Measurements from ENCODE around the gene PSRC1. TPM values are rescaled to one million over a fixed set of nuclear protein-coding genes. Genes with fewer than 3 reads are reported as not detected.

PSRC1 gene
- total RNA-seq, 1 experiment from 2014 or later, result 68.4 TPM

GRCh38 chr1:109312978-109313775 is 30.2 kb upstream of the PSRC1 start:
- no peaks in the 10 kb centered on the region for H3K9me3 Mint-ChIP-seq
- TF ChIP-seq ATF6 (CRISPR knock-in tag; IDR thresholded peaks at IDR 0.05) (no peak), ZBTB21 (CRISPR knock-in tag; IDR thresholded peaks at IDR 0.05; ENCODE audit: borderline replicate concordance) (no peak), ZMAT4 (CRISPR knock-in tag; IDR thresholded peaks at IDR 0.05) (no peak)
- DNase-seq (ENCODE audit: low spot score) (no peak), ATAC-seq (no peak)
- peaks cover 38% of the 10 kb centered on the region for H3K36me3 Mint-ChIP-seq
- H3K27ac Mint-ChIP-seq, result no peak overlapping the region
- no peaks in the 10 kb centered on the region for H3K27me3 Mint-ChIP-seq (ENCODE audit: low read depth)
- H3K4me3 Mint-ChIP-seq, result no peak overlapping the region
- no peaks in the 10 kb centered on the region for H3K4me1 Mint-ChIP-seq
- ChIA-PET POLR2A (interaction anchor here (0.8 kb wide), 1 partner anchor 209 kb away, joined by 3 read pairs; no protein-coding TSS in a partner anchor), CTCF (interaction anchor here (0.6 to 0.9 kb wide), 2 partner anchors 86 to 219 kb away, joined by 3 to 4 read pairs; no protein-coding TSS in a partner anchor)

GRCh38 chr1:109312246-109312645 is 29.3 kb upstream of the PSRC1 start:
- Mint-ChIP-seq H3K27ac (no peak overlapping the region), H3K27me3 (ENCODE audit: low read depth) (no peaks in the 10 kb centered on the region), H3K9me3 (no peaks in the 10 kb centered on the region), H3K36me3 (peaks cover 31% of the 10 kb centered on the region), H3K4me1 (peaks cover 4% of the 10 kb centered on the region; the same call in 1 of the 2 replicates), H3K4me3 (no peak overlapping the region)
- ATAC-seq (no peak), DNase-seq (ENCODE audit: low spot score) (no peak)
- TF ChIP-seq ZNF671 (CRISPR knock-in tag; IDR thresholded peaks at IDR 0.05), result no peak
- TF ChIP-seq AFF4 (CRISPR knock-in tag; IDR thresholded peaks at IDR 0.05; ENCODE audit: borderline replicate concordance), result no peak
- no peak for TF ChIP-seq PRRX2 (CRISPR knock-in tag; IDR thresholded peaks at IDR 0.05)
- no peak for TF ChIP-seq MYBL2 (CRISPR knock-in tag; IDR thresholded peaks at IDR 0.05)
- TF ChIP-seq AR (CRISPR knock-in tag; IDR thresholded peaks at IDR 0.05), result no peak
- TF ChIP-seq ATF6 (CRISPR knock-in tag; IDR thresholded peaks at IDR 0.05), result no peak
- no peak for TF ChIP-seq ATF3 (CRISPR knock-in tag; conservative IDR thresholded peaks at IDR 0.05)
- no peak for TF ChIP-seq OVOL2 (CRISPR knock-in tag; IDR thresholded peaks at IDR 0.05; ENCODE audit: borderline replicate concordance)
- POLR2A ChIA-PET, result no interaction called here
- CTCF ChIA-PET, result interaction anchor here (0.6 kb wide), 1 partner anchor 87 kb away, joined by 3 read pairs; no protein-coding TSS in a partner anchor
